ENCODE data around the gene RAB28. TPM values are rescaled to one million over a fixed set of nuclear protein-coding genes. Genes with fewer than 3 reads are reported as not detected.

RAB28 gene
- total RNA-seq, 1 experiment from 2014 or later, result 19.8 TPM

DNA sequence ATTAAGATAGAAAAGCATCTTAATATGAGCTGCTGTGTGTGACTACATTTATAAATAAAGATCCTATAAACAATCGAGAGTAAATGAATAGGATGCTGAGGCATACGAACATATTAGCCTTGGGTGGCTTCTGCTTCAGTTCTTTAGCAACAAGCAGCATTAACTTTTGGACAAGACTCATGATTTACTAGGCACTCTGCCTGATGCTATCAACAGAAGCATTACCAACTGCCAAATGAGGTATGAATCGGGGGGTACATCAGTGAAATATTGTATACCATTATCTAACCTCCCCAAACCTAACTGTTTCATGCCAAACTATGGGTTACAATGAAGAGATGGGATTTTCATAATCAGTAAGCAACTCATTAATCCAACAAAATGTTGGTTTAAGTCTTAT lies 113.1 kb downstream of the RAB28 start:
- no peak overlapping the region for H2AFZ ChIP-seq (ENCODE audit: low read length)
- no CpG with 5 or more reads among the region's 3 CpGs for WGBS (ENCODE audit: extremely low coverage, insufficient read length, low lambda C conversion rate)
- no peak overlapping the region for H3K18ac ChIP-seq (ENCODE audit: insufficient read length, low read depth, low read length)
- no peak overlapping the region for H3K14ac ChIP-seq (ENCODE audit: insufficient read depth, low read length)
- Mint-ChIP-seq H3K27ac (no peak overlapping the region), H3K4me3 (no peak overlapping the region), H3K4me1 (no peaks in the 10 kb centered on the region), H3K27me3 (ENCODE audit: low read depth) (no peaks in the 10 kb centered on the region), H3K9me3 (no peaks in the 10 kb centered on the region), H3K36me3 (ENCODE audit: insufficient read depth in 1 of 3, low read depth in 3 of 3) (no peaks in the 10 kb centered on the region)
- H2BK120ac ChIP-seq (ENCODE audit: low read depth, low read length, poor library complexity, severe bottlenecking), result no peak overlapping the region
- H3K27me3 ChIP-seq (ENCODE audit: insufficient read depth, low read length), result no peaks in the 10 kb centered on the region
- no peaks in the 10 kb centered on the region for H3K79me2 ChIP-seq (ENCODE audit: insufficient read depth, low read length)
- H3K56ac ChIP-seq (ENCODE audit: insufficient read length, low read depth, low read length), result no peak overlapping the region
- no peak overlapping the region for H2AK5ac ChIP-seq (ENCODE audit: insufficient read length, low read length)
- no peak overlapping the region for H3K27ac ChIP-seq (ENCODE audit: insufficient read length, low read depth, low read length)
- H3T11ph ChIP-seq (ENCODE audit: low read length), result no peak overlapping the region
- no peak overlapping the region for H3K4me2 ChIP-seq (ENCODE audit: insufficient read depth, insufficient read length, low read length)
- H4K5ac ChIP-seq (ENCODE audit: insufficient read length, low read depth, low read length), result no peak overlapping the region
- H3K23me2 ChIP-seq (ENCODE audit: insufficient read length, low read depth, low read length, poor library complexity, severe bottlenecking), result no peaks in the 10 kb centered on the region
- H2BK15ac ChIP-seq (ENCODE audit: low read depth, low read length), result no peak overlapping the region
- TF ChIP-seq, protein P1, sequence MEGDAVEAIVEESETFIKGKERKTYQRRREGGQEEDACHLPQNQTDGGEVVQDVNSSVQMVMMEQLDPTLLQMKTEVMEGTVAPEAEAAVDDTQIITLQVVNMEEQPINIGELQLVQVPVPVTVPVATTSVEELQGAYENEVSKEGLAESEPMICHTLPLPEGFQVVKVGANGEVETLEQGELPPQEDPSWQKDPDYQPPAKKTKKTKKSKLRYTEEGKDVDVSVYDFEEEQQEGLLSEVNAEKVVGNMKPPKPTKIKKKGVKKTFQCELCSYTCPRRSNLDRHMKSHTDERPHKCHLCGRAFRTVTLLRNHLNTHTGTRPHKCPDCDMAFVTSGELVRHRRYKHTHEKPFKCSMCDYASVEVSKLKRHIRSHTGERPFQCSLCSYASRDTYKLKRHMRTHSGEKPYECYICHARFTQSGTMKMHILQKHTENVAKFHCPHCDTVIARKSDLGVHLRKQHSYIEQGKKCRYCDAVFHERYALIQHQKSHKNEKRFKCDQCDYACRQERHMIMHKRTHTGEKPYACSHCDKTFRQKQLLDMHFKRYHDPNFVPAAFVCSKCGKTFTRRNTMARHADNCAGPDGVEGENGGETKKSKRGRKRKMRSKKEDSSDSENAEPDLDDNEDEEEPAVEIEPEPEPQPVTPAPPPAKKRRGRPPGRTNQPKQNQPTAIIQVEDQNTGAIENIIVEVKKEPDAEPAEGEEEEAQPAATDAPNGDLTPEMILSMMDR (conservative IDR thresholded peaks at IDR 0.05), result no peak
- no peak overlapping the region for H3K23ac ChIP-seq (ENCODE audit: insufficient read length, low read depth, low read length)
- DNase-seq, result no peak
- H3K9ac ChIP-seq (ENCODE audit: extremely low read depth, insufficient read length, low read length), result no peak overlapping the region
- H2BK20ac ChIP-seq (ENCODE audit: low read depth, low read length, poor library complexity, severe bottlenecking), result no peak overlapping the region
- no peaks in the 10 kb centered on the region for H4K20me1 ChIP-seq (ENCODE audit: control insufficient read depth, insufficient read depth, insufficient read length)
- H3K4ac ChIP-seq (ENCODE audit: low read depth, low read length), result no peak overlapping the region
- no peaks in the 10 kb centered on the region for H3K4me1 ChIP-seq (ENCODE audit: insufficient read depth, low read length)
- H2BK5ac ChIP-seq (ENCODE audit: insufficient read length, low read length), result no peak overlapping the region
- no peak overlapping the region for H4K91ac ChIP-seq (ENCODE audit: insufficient read length, low read depth, low read length)
- no peak overlapping the region for H4K8ac ChIP-seq (replicated peaks; ENCODE audit: insufficient read length, low read depth, low read length)
- no peak overlapping the region for H2BK12ac ChIP-seq (ENCODE audit: insufficient read length, low read depth, low read length)
- H3K9me3 ChIP-seq (ENCODE audit: control insufficient read depth, low read depth, low read length), result no peaks in the 10 kb centered on the region
- no peaks in the 10 kb centered on the region for H3K79me1 ChIP-seq (ENCODE audit: insufficient read depth, low read depth, low read length, poor library complexity, severe bottlenecking)
